CD4-positive, alpha-beta T cell treated with Interleukin-2 at 100 ng/mL for 4 hours (primary cell): ENCODE data around the gene DCTD.
"Not testable (repeated sequence)": the region's sequence is repeated elsewhere in the genome, so short reads cannot be mapped to it uniquely, and the experiment has no call there.

Experiments used
- DNase-seq: peaks from one replicate; pipeline ENCODE4 v3.0.0-alpha.2; 2020; ENCODE audit warnings: low spot score

The DCTD gene

DNA sequence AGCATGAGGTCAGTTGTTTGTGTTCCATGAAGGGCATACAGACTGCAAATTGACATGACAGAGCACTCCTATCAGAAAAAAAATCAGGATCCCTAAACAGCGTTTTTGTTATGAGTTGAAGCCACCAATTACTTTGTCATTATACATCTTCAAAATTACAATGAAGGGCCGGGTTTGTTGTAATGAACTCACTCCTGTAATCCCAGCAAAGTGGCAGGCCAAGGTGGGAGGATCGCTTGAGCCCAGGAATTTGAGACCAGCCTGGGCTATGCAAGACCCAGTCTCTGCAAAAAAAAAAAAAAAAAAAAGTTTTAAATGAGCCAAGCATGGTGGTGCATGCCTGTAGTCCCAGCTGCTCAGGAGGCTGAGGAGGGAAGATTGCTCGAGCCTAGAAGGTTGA is 3.5 kb upstream of the DCTD start:
- DNase-seq = no peak

GRCh38 chr4:182918791-182919302 is 1.7 kb upstream of the DCTD start:
- peak; percentile 60 for DNase-seq

DNA sequence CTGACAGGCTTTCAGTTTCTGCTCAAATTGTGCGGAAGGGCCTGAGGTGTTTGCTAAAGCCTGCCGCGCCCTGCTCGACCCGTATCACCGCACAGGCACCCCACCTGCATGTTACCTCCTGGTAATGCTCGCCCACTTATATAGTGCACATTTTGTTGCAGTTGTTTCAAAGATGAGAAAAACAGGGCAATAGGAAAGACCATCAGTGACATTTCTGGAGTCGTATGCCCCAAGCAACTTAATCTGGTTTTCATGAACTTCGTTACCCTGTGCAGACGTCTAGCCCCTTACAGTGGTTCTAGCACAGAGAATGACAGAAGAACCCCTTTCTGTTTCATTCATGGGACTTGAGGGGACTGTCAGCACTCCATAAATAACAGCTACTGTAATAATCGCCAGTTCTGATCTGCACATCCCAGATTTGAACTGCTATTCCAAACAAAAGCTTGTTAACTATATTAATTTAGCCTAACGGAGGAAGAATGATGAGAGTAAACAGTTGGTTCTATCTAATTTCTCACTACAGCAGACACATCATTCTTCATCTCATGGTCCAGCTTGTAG is 940 bp upstream of the DCTD start:
- DNase-seq = no peak

DNA sequence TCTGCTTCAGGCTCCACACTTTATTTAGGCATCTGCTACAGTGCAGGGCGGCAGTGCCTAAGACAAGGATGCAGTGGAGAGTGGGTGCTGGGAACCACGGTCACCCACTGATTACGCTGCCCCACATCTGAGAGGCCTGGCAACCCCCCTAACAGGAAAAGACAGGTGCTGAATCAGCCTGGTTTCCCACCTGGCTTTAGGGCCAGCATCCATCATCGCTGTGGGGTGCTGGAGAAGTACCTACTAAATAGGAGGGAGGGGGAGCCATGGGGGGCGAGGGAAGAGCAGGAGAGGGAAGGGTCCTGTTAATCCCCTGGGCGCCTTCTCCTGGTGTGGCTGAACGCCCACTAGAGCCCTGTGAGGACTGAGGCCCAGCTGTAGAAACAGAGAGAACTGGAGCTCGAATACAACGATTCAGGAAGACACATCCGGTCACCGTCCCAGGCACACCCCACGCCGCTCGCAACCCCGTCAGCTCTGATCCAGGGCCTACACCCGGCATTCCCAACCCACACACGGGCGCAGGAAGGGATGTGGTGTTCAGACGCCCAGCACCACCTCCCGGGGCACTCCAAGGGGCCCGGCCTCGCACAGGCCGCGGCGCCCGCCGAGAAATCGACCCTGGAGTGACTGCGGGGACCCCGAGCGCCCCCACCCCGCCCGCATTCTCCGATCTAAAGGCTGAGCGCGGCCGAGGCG is 554 bp downstream of the DCTD start:
- peak; percentile 11 for DNase-seq

- DNase-seq = no peak
Measured at GRCh38 chr4:182914357-182914756, 2.8 kb downstream of the DCTD start.

DNA sequence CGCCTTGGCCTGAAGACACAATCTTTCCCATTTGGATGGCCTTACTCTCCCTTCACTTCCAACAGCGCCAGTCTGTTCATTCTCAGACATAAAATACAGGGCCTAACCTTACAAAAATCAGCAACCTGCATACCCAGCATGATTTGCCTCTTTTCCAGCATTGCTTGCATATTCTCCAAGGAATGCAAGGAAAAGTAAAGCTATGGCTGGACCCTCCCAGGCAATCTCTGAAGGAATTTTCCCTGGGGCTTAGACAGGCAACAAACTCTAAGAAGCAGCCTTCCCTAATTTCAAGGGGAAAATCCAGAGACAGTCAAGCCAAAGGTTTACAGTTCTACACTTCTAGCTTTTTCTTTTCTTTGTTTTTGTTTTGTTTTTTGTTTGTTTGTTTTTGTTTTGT is 3.6 kb downstream of the DCTD start:
- DNase-seq = no peak

DNA sequence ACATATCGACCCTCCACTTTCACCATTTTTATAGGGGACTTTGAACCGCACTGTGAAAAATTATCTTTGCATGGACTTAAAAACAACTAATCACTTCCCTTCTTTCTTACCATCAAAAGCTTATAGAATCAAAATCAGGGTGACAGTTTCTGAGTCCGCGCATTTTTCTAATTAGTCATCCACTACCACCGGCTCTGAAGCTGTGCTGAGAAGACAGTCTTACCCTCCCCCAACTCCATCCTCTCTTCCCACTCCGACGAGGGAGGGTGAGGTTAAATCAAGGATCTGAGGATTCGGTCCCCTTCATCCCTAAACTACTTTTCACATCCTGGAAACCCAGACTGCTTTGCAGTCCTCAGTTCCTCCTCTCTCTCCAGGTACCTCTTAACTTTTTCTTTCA is 4.2 kb downstream of the DCTD start:
- no peak for DNase-seq

DNA sequence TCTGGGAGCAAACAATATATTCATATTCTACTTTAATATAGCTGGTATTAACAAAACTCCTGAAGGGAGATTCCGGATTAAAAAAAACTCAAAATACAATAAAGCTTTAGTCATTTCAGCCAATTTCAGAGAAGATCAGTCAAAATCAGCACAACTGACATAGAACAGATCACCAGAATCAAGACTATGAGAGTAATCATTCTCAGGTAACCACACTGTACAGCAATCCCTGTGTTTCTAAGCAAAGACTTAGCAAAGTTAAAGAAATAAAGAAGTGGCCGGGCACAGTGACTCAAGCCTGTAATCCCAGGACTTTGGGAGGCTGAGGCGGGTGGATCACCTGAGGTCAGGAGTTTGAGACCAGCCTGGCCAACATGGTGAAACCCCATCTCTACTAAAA is 9.1 kb downstream of the DCTD start:
- no peak for DNase-seq

DNA sequence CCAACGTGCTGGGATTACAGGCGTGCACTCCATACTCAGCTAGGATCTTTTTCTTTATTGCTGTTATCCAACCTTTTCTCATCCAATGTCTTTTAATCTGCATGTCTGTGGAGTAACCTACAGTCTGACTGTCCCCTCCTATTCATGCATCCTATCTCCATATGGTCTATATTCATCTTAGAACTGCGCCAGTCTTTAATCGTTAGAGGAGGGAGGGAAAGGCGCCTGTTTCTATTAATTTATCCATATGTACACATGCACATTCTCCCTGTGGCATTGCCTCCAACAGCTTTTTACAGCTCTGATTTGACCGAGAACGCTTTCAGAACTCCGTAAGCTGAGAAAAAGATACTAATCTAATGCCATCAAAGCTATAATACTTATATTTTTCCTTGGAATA is 9.8 kb downstream of the DCTD start:
- no peak for DNase-seq

- DNase-seq = no peak
Measured at GRCh38 chr4:182906786-182907185, 10.4 kb downstream of the DCTD start.

GRCh38 chr4:182905038-182905437 is 12.1 kb downstream of the DCTD start:
- no peak for DNase-seq

DNA sequence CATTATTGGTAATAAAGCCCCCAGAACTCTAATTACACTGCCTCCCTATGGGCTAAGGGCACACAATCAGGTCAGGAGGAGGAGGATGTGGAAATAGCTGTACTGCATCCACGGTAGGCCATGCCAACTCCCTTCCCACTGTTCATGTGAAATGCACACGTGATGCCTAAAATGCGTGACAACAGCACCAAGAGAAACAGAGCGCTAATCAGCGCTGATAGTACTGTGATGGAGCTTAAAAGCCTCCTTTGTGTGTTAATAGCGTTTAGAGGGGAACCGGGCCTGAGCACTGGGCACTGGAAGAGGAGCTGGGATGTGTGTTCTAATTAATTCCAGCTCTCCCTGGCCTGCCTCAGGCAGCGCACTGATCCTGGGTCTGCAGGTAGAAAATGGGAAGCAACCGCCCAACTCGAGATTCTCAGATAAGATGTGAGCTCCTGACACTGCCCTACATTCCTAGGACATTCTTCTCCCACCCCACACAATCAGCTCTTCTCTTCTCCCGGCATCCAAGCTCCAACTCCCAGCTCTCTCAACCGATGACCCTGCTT is 12.9 kb downstream of the DCTD start:
- no peak for DNase-seq

DNA sequence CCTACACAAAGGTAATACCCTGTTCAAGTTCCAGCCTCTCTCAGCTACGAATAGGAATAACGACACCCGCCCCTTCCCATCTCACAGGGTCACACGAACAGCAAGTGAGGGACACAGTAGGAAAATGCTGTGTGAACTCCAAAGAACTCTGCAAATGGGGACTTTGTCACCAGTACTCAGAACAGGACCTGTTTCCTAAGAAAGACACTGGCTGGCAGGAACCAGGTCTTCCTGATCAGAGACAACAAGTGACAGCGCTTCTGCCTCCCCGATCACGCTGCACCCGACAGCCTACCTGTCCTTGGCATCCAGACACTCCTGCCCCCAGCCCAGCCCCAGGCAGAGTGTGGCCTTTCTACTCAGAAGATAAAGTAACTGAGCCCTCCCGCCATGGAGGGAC is 14.2 kb downstream of the DCTD start:
- no peak for DNase-seq

- DNase-seq = no peak
Measured at GRCh38 chr4:182901337-182901736, 15.8 kb downstream of the DCTD start.

- not testable (repeated sequence) for DNase-seq
Measured at GRCh38 chr4:182900021-182900420, 17.2 kb downstream of the DCTD start.

- no peak for DNase-seq
Measured at GRCh38 chr4:182898479-182898799, 18.7 kb downstream of the DCTD start.

GRCh38 chr4:182897601-182898478 is 19.3 kb downstream of the DCTD start:
- DNase-seq = no peak

DNA sequence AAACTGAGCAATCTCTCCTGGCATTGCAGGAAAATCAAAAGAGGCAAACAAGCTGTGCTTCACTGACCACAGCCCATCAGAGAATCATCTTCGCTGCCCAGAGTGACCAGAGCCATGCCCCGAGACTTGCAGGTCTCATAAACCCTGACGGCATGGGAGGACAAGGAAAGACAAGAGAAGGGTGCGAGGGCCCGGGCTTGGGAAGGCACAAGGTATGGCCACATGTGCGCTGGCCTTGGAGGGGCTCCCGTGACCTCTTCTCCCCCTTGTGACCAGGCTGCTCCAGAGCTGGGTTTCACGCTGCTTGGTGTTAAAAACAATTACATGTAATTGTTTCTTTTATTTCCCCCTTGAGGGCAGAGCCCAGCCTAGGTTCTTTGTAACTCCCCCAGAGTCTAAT is 20.8 kb downstream of the DCTD start:
- DNase-seq = no peak

- no peak for DNase-seq
Measured at GRCh38 chr4:182895791-182896292, 21.3 kb downstream of the DCTD start.

DNA sequence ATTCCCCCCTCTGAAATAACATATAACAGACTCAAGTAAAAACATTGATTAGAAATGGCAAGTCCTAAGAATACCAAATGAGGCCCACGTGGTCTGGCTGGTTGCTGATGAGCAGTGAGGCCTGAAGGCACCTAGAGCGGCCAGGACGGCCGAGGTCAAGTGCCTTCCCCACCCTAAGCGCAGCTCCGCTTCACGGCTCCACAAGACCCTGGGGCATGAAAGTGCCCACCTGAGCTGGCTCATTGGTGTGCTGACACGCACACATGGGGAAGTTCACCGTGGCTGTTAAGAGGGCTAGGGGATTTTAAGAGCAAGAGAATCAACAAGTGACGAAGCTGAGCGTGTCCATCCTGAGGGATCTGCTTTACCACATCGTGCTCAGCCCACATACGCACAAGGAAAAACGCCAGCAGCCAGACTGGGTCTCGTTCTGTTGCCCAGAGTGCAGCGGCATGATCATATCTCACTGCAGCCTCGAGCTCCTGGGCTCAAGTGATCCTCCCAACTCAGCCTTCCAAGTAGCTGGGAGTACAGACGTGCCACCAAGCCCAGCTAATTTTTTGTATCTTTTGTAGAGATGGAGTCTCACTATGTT is 22.4 kb downstream of the DCTD start:
- DNase-seq = no peak

DNA sequence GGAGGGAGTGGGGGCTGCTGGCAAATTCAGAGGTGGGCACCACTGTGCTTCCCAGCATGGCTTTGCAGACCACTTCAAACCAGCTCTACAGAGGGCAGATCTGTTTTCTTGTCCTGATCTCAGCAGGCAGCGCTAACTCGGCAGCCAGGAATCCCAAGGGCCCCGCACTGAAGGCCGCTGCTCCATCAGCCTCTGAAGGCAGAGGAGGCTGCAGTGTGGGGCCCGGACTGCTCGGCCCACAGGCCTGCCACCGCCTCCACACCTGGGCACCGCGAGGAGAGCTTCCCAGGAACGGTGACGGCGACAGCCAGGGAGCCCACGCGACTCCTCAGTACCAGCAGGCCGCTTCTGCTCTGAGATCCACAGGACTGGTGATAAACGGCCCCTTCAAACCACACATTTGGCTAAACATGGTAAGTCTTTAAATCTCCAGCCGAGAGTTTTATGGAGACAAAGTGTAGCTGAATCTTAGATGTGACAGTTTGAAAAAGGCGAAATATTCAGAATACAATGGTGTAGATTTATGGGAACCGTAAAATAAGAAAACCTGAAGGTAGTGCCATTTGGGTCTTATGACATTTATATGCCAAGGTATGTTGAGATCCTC is 23.6 kb downstream of the DCTD start:
- DNase-seq = no peak

- DNase-seq = no peak
Measured at GRCh38 chr4:182893047-182893446, 24.1 kb downstream of the DCTD start.
